Embryonic facial prominence (tissue), 1 donor: ENCODE measurements around the gene SLCO3A1.
"Not testable (repeated sequence)": the region's sequence is repeated elsewhere in the genome, so short reads cannot be mapped to it uniquely, and the experiment has no call there.

ENCODE experiments used
- DNase-seq: peaks from one replicate; pipeline ENCODE4 v3.0.0-alpha.2; 2016; ENCODE audit errors: extremely low spot score

Gene SLCO3A1

GRCh38 chr15:92070251-92070650 lies 216.7 kb downstream of the SLCO3A1 start:
- not testable (repeated sequence) for DNase-seq

GRCh38 chr15:92071045-92071634 lies 217.6 kb downstream of the SLCO3A1 start:
- no peak for DNase-seq

- DNase-seq = no peak
These were observed 219.7 kb downstream of the SLCO3A1 start for GRCh38 chr15:92073044-92073785.

GRCh38 chr15:92074101-92074500 lies 220.6 kb downstream of the SLCO3A1 start:
- no peak for DNase-seq

GRCh38 chr15:92074646-92075045 lies 221.1 kb downstream of the SLCO3A1 start:
- no peak for DNase-seq

- DNase-seq = no peak
These were observed 222.3 kb downstream of the SLCO3A1 start for GRCh38 chr15:92075764-92076163.

- no peak for DNase-seq
These were observed 223.0 kb downstream of the SLCO3A1 start for GRCh38 chr15:92076541-92076940.

GRCh38 chr15:92077353-92078085 lies 224.0 kb downstream of the SLCO3A1 start:
- no peak for DNase-seq

GRCh38 chr15:92078270-92078669 lies 224.8 kb downstream of the SLCO3A1 start:
- no peak for DNase-seq

GRCh38 chr15:92079047-92079446 lies 225.5 kb downstream of the SLCO3A1 start:
- DNase-seq = no peak

GRCh38 chr15:92079647-92080255 lies 226.2 kb downstream of the SLCO3A1 start:
- DNase-seq = no peak

- peak; percentile 52 for DNase-seq
These were observed 228.7 kb downstream of the SLCO3A1 start for GRCh38 chr15:92082006-92082843.

GRCh38 chr15:92083190-92083589 lies 229.7 kb downstream of the SLCO3A1 start:
- no peak for DNase-seq

- no peak for DNase-seq
These were observed 233.7 kb downstream of the SLCO3A1 start for GRCh38 chr15:92087211-92087610.

GRCh38 chr15:92091155-92091734 lies 237.7 kb downstream of the SLCO3A1 start:
- no peak for DNase-seq

GRCh38 chr15:92092289-92093105 lies 239.0 kb downstream of the SLCO3A1 start:
- DNase-seq = no peak

GRCh38 chr15:92095693-92096092 lies 242.2 kb downstream of the SLCO3A1 start:
- no peak for DNase-seq

GRCh38 chr15:92097474-92098178 lies 244.1 kb downstream of the SLCO3A1 start:
- peak; percentile 70 for DNase-seq

GRCh38 chr15:92098869-92099268 lies 245.4 kb downstream of the SLCO3A1 start:
- no peak for DNase-seq

GRCh38 chr15:92100301-92100700 lies 246.8 kb downstream of the SLCO3A1 start:
- DNase-seq = no peak
